ENCODE data around the gene ABHD12. TPM values are rescaled to one million over a fixed set of nuclear protein-coding genes. Genes with fewer than 3 reads are reported as not detected.
"Not testable (repeated sequence)": the region's sequence is repeated elsewhere in the genome, so short reads cannot be mapped to it uniquely, and the experiment has no call there.

The ABHD12 gene
- polyA plus RNA-seq (ENCODE audit: insufficient read depth in 1 of 5, insufficient read length in 5 of 5, low replicate concordance in 1 of 5): 10 to 100 TPM; 39.0 to 51.3 (median 42.7) TPM
- long read RNA-seq, donor 1, transcript ABHD12-201 (13 exons, 2,117 nt): major isoform, 11 of 12 reads
- long read RNA-seq, donor 1, partial matches to known transcripts: 0 of 12 reads
- long read RNA-seq, donor 1, other reads (novel, unspliced or antisense): 0 of 12 reads
- long read RNA-seq, donor 2, transcript ABHD12-201 (13 exons, 2,117 nt): major isoform, 8 of 8 reads
- long read RNA-seq, donor 2, partial matches to known transcripts: 0 of 8 reads
- long read RNA-seq, donor 2, other reads (novel, unspliced or antisense): 0 of 8 reads
- long read RNA-seq, donor 3, transcript ABHD12-201 (13 exons, 2,117 nt): major isoform, 7 of 87 reads
- long read RNA-seq, donor 3, partial matches to known transcripts: 72 of 87 reads
- long read RNA-seq, donor 3, other reads (novel, unspliced or antisense): 7 of 87 reads
- long read RNA-seq, donor 4, partial matches to known transcripts: 0 of 6 reads
- long read RNA-seq, donor 4, other reads (novel, unspliced or antisense): 0 of 6 reads
- long read RNA-seq, donor 5, transcript ABHD12-201 (13 exons, 2,117 nt): major isoform, 7 of 11 reads
- long read RNA-seq, donor 5, partial matches to known transcripts: 0 of 11 reads
- long read RNA-seq, donor 5, other reads (novel, unspliced or antisense): 0 of 11 reads
- long read RNA-seq, donor 6, transcript ABHD12-201 (13 exons, 2,117 nt): major isoform, 5 of 15 reads
- long read RNA-seq, donor 6, partial matches to known transcripts: 0 of 15 reads
- long read RNA-seq, donor 6, other reads (novel, unspliced or antisense): 7 of 15 reads
- long read RNA-seq, donor 7, transcript ABHD12-201 (13 exons, 2,117 nt): major isoform, 12 of 23 reads
- long read RNA-seq, donor 7, partial matches to known transcripts: 11 of 23 reads
- long read RNA-seq, donor 7, other reads (novel, unspliced or antisense): 0 of 23 reads
- long read RNA-seq, donor 8, transcript ABHD12-201 (13 exons, 2,117 nt): major isoform, 8 of 9 reads
- long read RNA-seq, donor 8, partial matches to known transcripts: 0 of 9 reads
- long read RNA-seq, donor 8, other reads (novel, unspliced or antisense): 0 of 9 reads

DNA sequence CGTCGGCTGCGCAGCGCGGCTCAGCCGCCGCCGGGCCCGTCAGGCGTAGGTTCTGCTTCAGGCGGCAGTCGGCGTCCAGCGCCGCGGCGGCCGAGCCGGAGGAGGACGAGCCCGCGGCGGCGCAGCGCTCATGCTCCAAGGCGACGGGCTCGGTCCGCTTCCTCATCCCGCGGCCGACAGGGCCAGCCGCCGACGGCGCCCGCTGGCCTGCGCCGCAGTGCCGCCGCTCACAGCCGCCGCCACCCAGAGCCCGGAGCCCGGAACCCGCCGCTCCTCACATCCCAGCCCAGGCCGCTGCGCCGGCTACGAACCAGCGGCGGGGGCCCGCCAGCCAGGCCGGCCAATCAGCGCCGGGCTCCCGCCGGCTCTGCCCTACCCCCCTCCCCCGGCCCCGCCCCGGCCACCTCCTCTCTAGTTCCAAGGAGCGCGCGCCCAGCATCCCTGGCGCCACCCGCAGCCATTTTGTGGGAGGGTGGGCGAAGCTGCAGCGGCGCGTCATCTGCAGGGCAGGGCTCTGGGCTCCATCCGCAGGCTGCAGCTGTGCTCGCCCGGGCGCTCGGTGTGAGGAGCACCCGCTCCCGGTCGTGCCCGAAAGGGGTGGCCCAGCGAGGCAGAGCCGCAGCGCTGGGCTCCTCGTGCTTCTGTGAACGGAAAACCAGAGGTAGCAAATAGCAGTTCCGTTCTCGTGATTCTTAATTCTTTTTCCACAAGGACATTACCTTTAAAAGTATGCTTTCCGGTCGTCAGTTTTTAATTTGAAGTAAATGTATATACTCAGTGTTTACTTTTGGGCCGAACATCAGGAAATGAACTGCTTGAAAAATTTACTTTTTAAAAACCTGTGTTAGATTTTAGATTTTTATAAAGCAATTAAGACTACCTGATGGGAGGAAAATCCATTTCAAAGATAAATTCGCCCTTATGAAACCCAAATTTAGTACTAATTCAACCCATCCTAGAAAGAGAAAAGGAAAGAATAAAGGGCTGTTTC, at the start of gene ABHD12:
Gene ABHD12 (minus strand): TSS at position 298 of the 991 bp plus-strand sequence. CDS start 132 bp downstream, at position 166.
- peak; percentile 94 to 96 for DNase-seq

DNA sequence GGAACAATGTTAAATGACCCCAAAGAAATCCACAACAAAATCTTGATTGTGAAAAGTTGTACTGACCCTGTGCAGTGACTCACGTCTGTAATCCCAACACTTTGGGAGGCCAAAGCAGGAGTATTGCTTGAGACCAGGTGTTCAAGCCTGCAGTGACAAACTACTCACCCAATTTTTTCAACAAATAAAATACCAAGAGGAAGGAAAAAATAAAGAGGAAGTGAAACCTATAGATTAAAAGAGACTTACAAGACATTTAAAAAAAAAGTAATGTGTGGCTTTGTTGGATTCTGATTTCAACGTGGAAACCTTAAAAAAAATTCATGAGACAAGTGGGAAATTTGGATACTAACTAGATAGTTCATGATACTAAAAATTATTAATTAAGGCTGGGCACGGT, 48.7 kb upstream of the ABHD12 start:
- no peak for DNase-seq

DNA sequence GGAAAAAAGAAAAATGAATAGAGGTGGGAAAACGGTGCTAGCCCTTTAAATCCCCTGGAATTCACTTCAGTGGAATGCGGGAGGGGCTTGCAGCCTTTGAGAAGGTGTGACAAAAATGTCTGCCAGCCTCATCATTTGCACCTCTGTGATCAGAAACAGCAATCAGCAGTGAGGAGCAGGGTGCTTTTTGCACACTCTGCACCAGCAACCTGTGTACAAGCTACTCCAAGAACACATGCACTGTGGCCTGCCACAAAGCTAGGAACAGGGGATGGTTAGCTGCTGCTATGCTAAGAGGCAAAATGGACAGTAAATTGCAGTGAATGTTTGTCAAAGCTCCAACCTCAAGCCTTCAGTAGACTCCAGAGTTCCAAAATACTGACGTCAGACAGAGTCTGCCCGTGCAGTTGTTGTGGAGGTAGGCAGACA, 46.5 kb upstream of the ABHD12 start:
- DNase-seq: no peak

DNA sequence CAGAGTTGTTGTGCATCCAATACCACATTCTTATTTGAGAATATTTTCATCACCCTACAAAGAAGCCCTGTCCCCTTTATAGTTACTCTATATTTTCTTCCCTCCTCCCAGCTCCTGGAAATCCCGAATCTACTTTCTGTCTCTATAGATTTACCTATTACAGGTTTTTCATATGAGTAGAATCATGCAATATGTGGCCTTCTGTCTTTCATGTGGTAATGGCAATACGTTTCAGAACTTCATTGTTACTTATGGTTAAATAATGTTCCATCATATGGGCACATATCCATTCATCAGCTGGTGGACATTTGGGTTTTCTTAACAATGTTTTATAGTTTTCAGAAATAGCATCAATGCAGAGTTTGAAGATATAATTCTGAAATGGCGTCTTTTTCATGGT, 33.9 kb upstream of the ABHD12 start:
- no peak for DNase-seq

DNA sequence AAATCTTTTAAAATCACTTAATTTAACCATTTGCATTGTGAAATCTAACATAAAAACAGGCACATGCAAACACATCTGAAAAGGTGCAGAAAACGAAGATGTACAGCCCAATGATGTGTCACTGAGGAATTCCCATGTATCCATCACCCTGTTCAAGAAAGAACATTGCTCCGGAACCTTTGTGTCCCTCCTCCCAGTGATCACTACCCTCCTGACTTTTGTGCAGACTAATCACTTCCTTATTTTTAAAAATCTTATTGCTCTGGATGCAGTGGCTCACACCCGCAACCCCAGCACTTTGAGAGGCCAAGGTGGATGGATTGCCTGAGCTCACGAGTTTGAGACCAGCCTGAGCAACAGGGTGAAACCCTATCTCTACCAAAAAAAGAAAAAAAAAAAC, 31.4 kb upstream of the ABHD12 start:
- DNase-seq: no peak

DNA sequence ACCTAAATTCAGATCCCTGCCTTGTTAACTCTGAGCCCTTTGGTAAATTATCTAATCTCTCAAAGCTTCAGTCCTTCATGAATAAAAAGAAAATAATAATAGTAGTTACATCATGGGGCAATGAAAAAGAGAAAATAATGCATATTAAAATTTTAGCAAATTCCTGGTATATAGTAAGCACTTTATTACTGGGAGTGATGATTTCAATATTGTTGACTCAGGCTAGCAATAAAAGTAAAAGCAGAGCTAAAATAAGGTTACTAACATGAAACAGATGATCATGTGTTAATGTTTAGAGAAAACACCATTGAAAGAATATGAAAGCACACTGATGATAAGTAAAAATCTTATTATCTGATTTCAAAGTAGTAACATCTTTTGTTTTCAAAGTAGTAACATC, 30.5 kb upstream of the ABHD12 start:
- DNase-seq: no peak

DNA sequence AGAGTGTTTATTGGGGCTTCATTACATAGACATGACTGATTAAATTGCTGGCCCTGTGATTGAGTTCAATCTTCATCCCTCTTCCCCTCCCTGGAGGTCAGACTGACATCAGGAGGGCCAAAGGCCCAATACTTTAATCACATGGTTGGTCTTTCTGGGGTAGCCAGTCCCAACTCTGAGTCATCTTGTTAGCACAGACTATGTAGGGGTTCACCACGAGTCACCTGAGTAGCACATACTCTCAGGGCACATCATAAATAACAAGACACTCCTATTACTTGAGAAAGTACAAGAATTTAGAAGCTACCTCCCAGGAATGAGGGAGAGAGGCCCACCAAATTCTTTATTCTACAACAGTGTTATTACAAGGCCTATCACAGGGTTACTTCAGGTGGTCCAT, 28.1 kb upstream of the ABHD12 start:
- DNase-seq: no peak

DNA sequence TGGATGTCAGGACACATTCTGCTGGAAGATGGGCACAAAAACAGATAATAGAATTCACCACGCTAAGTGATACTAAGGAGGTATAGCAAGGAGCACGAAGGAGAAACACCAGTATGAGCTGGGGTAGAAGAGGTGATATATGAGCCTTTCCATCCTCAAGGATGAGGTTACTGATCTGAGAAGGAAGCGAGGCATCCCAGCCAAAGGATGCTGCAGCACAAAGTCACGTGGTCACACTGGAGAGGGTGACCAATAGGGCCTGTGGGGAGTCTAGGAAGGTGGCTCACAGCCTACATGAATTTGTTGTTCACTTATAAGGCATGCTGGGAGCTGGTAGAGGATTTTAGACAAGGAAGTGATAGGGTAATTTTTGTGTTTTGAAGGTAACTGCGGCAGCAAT, 18.3 kb upstream of the ABHD12 start:
- DNase-seq: no peak

DNA sequence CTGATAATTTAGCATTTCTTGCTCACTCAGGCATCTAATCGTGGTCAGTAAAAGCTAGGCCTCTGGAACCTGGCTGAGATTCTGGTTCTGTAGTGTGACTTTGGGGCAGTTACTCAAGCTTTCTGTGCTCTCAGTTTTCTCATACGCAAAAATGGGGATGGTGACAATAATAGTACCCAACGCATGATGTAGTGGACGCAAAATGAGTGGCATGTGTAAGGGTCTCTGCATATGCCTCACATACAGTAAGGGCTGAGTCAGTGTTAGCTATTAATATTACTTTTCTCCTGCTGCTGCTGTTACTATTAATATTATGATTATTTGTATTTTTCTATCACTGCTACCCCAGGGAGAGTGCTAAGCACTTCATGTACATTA, 17.5 kb upstream of the ABHD12 start:
- no peak for DNase-seq

DNA sequence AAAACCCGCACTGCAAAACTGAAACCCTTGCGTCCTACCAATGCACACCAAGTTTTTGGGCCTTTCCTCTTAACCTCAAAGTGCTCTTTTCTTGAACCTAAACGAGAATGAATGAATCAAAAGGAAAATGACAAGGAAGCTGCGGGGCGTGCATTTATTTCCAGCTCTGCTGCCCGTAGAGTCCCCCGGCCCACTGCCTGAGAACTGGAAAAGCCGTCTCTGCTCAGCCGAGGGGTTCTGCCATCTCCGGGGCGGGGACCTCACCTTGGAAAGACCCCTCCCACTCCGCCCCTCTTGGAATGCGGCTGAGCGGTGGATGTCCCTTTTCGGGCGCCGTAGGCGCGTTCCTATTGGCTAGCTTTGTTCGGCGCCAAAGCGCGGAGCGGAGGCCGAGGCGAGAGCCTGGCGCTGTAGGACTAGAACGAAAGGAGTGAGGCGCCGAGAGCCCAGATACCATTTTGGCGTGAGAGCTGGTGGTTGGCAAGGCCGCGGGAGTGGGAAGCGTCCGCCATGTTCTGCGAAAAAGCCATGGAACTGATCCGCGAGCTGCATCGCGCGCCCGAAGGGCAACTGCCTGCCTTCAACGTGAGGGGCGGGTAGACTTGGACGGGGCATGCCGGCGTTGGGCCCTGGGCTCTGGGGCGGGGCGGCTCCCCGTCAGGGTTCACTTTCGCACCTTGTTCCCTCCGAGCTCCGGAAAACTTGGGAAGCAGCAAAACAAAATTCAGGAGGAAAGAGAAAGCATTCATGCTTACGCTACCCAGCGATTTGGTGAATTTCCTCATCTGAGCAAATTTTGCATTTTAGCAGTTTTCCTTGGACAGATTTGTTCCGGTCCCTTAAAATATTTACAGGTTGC, 16.9 kb upstream of the ABHD12 start, which contains the start of gene GINS1:
Gene GINS1 (plus strand): TSS at position 363 of the 859 bp plus-strand sequence. CDS start 148 bp downstream, at position 511.
- DNase-seq: peak; percentile 85 to 89

DNA sequence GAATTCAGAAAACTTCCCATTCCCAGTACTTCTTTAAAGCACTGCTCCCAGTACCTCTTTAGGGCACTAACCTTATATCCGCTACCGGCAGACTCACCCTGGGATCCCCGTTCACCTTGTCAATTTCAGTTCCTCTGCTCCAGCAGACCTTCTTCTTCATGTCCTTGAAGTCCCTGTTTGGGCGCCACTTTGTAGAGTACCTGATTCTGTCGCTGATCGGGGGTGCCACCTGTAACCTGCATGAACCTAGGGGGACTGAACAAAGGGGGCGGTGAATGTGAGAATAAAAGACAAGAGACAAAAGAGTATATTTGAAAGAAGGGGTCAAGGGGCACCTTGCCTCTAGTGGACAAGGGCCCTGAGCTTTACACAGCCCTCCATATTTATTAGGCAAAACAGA, 11.9 kb upstream of the ABHD12 start:
- no peak for DNase-seq

DNA sequence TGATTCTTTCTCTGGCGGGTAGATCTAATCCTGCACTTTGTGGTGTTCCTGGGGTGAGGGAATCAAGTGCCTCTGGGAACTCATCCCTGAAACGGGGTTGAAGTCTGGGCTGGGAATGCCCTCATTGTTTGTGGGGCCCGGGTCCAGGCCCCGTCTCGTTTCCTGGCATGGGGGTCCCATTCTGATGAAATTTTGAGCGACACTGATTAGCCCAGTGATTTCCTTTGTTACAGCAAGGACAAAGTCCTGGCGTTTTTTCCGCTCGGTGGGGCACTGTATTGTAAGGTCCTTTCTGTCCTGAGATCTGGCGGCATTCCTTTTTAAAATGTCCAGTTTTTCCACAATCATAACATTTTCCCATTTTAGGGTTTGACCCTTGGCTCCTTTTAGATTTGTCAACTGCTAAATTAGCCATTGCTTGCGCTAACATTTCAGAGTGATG, 9.7 kb upstream of the ABHD12 start:
- not testable (repeated sequence) for DNase-seq

DNA sequence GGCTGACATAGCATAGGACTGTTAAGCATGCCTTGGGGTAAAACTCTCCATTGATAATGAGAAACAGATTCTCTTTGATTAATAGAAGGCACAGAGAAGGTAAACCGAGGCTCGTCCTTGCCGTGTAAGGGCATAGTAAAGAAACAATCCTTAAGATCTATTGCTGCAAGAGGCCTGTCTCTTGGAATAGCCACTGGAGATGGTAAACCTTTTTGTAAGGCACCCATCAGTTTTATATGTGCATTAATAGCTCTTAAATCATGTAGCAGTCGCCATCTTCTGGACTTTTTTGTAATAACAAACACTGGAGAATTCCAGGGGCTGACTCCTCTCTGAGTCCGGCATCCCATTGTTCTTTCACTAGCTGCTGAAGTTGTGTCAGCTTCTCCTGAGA, 8.4 kb upstream of the ABHD12 start:
- DNase-seq: peak in 1 of 2 donors; percentile 55

DNA sequence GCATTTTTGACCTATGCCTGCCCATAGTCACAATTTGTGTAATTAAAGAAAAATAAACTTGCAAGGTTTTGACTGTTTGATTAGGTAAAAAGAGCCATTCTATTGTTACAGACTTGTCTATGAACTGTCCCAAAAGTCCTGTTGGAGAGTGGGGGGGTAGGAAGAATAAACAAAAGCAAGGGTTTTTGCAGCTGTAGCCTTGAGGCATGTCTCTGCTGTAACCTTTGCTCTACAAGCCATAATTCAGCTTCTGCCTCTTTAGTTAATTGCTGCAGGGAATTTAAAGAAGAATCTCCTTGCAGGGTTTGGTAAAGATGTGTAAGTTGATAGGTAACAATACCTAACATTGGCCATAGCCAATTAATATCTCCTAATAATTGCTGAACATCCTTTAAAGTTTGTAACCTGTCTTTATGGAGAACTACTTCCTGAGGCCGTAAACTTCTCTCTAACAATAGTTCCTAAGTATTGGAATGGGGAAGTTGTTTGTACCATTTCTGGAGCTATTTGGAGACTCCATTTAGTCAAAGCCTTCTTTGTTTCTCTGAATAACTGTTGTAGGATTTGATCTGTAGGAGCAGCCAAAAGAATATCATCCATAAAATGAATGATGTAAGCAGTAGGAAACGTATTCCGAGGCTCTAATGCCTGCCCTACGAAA, 7.9 kb upstream of the ABHD12 start:
- no peak for DNase-seq

DNA sequence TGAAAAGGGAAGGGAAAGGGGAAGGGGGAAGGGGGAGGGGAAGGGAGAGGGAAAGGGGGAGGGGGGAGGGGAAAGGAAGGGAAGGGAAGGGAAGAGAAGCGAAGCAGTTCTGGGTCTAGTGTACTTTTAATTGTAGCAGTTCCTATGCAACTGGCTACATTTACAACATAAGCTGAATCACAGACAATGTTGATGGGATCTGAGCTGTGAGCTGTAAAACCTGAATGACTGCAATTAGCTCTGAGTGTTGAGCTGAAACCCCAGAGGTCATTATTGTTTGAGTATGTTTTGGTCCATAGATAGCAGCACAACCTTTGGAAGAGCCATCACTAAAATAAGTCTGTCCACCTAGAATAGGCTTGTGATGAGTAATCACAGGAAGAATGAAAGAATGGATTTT, 7.2 kb upstream of the ABHD12 start:
- DNase-seq: no peak

DNA sequence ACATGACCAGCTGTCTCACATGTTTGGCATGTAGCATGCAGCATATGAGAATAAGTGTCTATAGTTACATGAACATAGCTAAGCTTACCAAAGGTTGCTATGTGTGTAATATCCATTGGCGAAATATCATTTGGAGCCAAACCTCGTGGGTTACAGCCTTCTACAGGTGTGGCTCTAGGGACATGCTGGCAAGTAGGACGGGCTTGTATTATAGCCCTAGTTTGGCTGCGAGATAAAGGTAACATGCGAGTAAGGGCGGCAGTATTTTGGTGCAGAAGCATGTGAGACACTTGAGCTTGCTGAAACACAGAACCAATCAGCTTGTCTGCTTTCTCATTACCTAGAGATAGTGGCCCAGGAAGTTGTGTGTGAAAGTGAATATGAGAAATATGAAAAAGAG, 6.5 kb upstream of the ABHD12 start:
- no peak for DNase-seq

DNA sequence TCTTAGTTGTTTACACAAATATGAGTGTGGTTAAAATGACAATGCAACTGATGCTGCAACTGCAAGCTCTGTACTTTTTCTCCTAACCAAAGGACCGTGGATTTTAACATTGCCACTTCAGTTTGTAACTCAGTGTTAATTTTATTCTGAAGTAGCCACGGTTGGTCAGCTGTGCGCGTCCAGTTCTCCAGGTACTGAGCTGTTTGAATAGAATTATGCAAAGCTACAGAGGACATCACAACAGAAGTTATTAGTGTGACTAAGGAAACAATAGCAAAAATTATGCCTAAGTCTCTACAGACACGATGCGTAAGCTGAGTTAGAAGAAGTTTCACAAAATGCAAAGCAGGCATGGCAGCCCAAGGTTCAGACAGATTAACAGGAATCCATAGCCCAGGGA, 4.4 kb upstream of the ABHD12 start:
- DNase-seq: no peak

DNA sequence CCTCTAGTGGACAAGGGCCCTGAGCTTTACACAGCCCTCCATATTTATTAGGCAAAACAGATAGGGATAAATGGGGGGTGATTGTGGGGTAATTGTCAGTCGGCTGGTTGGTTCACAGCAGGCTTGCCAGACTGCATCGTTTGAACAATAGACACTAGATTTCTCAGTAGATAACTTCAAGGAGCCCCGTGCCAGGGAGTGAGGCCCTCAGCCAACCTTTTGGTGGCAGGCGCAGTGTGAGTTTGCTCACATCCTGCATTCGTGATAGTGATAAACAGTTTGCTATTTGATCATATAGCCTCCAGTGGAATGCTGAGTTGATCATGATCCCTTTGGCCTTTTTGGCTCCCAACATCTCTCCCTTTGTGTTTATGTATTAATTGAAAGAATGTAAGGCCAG, 3.6 kb upstream of the ABHD12 start:
- DNase-seq: no peak

DNA sequence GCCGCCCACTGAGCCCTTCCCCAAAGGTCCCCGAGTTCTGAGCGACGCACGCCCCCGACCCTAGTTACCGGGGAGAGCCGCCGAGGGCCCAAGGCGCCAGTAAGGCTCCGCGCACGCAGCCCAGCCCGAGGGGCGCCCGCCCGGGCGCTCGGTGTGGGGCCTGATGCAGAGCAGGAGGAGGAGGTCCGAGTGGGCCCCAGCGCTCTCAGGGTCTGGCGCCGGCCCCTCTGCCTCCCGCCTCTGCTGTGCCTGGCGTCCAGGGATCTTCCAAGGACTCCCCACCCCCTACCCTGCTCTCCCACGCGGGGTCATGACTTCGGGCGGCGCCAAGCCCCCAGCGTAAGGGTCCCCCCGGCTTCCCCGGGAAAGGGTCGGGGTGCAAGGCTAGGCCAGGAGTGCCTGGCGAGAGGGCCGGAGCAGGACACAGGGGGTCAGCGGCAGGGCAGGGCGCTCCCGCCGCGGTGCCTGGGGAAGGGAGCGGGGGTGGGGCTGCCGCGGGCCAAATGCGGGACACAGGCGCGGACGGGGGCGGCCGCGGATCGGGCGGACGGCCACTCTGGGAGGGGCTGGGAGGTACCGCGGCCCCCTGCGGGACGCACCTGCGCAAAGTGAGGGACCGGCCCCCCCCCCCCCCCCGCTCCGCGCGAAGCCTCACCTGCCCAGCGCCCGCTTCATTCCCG, 637 bp downstream of the ABHD12 start:
- peak; percentile 42 to 45 for DNase-seq

All from right lung (tissue), 10 donors.